Activated CD4-positive, alpha-beta T cell treated with anti-CD3 and anti-CD28 coated beads, Interleukin-2, amount 50 U/mL, for 1 hour (primary cell): ENCODE data around the gene TRIM5.

Experiments
- DNase-seq: peaks from one replicate; pipeline ENCODE4 v3.0.0-alpha.2; 2020

TRIM5 gene

DNA sequence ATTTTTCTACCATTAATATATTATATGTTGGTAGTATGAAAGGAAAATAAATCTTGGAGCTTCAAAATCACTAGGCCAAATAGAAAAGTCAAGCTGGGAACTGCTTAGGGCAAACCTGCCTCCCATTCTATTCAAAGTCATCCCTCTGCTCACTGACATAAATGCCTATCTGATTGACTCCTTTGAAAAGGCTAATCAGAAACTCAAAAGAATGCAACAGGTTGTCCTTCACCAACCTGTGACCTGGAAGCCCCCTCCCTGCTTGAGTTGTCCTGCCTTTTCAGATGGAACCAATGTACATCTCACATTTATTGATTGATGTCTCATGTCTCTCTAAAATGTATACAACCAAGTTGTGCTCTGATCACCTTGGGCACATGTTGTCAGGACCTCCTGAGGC, 63.3 kb downstream of the TRIM5 start:
- DNase-seq = no peak

DNA sequence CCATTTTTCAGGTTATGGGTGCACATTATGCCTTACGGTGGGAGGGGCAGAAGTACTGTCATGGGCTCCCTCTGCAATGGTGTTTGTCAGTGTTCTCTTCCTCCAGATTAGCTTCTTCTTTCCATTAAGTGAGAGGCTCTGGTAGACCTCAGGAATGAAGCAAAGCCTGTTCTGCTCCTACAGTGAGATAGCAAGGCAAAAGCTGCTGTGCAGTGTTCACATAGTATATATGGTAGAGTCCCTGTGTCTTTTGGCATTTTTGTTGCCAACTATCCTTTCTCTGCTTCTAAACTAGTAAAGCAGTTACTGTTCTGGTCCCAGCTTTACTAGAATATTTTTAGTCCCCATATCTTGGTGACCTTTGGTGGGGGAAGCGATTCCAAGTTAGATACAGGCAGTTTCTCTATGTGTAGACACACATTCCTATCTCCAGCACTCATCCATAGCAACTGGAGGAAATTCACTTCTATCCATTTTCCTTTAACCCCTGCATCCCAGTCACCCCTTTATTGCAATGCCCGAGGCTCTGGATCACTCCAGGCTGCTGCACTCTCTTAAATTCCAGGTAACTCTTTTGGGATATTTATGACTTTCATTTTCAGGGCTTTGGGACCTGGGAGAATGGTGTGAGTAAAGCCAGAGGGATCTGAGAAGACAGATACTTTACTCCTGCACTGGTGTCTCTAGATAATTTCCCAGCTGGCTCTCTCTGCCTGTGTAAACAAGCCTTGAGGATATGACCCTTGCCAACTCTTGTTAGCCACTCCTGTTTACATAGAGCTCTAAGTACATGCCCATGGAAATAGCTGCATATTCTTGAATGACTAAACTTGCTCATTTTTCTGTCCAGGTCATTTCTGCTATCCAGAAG, 64.0 kb downstream of the TRIM5 start:
- no peak for DNase-seq

- DNase-seq = no peak
Measured at GRCh38 chr11:5618807-5619206, 66.1 kb downstream of the TRIM5 start.
